ENCODE measurements around the gene MRPL12. TPM values are rescaled to one million over a fixed set of nuclear protein-coding genes. Genes with fewer than 3 reads are reported as not detected.
A peak's percentile ranks its signal among the peaks of the same experiment; 100 is the strongest.

The MRPL12 gene
- total and polyA plus RNA-seq, 9 of the 15 experiments (the other 6 are each of a cell fraction or from before 2014, with no cell fraction given) = 0.94 to 338 (median 100) TPM

GRCh38 chr17:81712468-81713003 is 9.4 kb downstream of the MRPL12 start (continued):
- TF ChIP-seq STAT6 (CRISPR knock-in tag; IDR thresholded peaks at IDR 0.05) (peak; percentile 62; the same call in 1 of the 2 replicates), TEAD1 (CRISPR knock-in tag; IDR thresholded peaks at IDR 0.05) (no peak), RAD21 (CRISPR knock-in tag; conservative IDR thresholded peaks at IDR 0.05 in 1 of 2, IDR thresholded peaks at IDR 0.05 in 1 of 2) (peak in 1 of 2 experiments; percentile 55; a peak in 3 of 4 replicates), OTX1 (CRISPR knock-in tag; IDR thresholded peaks at IDR 0.05) (no peak), ELK3 (CRISPR knock-in tag; IDR thresholded peaks at IDR 0.05) (no peak), TAF1 (IDR thresholded peaks at IDR 0.05; ENCODE audit: control insufficient read depth, extremely low read depth, insufficient read depth, low read length, severe bottlenecking) (no peak), PREB (CRISPR knock-in tag; IDR thresholded peaks at IDR 0.05) (no peak), ETS1 (conservative IDR thresholded peaks at IDR 0.05; ENCODE audit: control insufficient read depth, low read depth, low read length) (no peak), THAP12 (CRISPR knock-in tag; IDR thresholded peaks at IDR 0.05) (peak; percentile 71; the same call in 1 of the 2 replicates), NR2C1 (IDR thresholded peaks at IDR 0.05) (no peak), NR2C1 (tag; IDR thresholded peaks at IDR 0.05) (no peak), CSDE1 (IDR thresholded peaks at IDR 0.05) (no peak), CLOCK (CRISPR knock-in tag; IDR thresholded peaks at IDR 0.05; ENCODE audit: borderline replicate concordance) (no peak), SAFB (IDR thresholded peaks at IDR 0.05; ENCODE audit: borderline replicate concordance, low read depth, low read length) (peak; percentile 31; the same call in 1 of the 2 replicates), HNRNPLL (IDR thresholded peaks at IDR 0.05; ENCODE audit: low read depth, low read length, poor library complexity, severe bottlenecking) (peak; percentile 32)
